GM19099 (cell line): ENCODE results near the gene PTGER1.

Source experiments
- POLR2A ChIP-seq: IDR thresholded peaks from 3 replicates; pipeline ENCODE4 v1.6.1; 2011; ENCODE audit warnings: low read depth; ENCODE audit not compliant: insufficient read length; ENCODE audit errors: extremely low read depth

The PTGER1 gene

GRCh38 chr19:14442891-14443631 lies 32.1 kb downstream of the PTGER1 start:
- TF ChIP-seq POLR2A, result no peak

GRCh38 chr19:14441041-14441938 lies 33.9 kb downstream of the PTGER1 start:
- no peak for TF ChIP-seq POLR2A

GRCh38 chr19:14440049-14440448 lies 35.1 kb downstream of the PTGER1 start:
- TF ChIP-seq POLR2A, result peak; percentile 87

- no peak for TF ChIP-seq POLR2A
Measured at GRCh38 chr19:14439014-14439413, 36.1 kb downstream of the PTGER1 start.

- TF ChIP-seq POLR2A, result no peak
Measured at GRCh38 chr19:14437578-14438140, 37.5 kb downstream of the PTGER1 start.

GRCh38 chr19:14435320-14436050 lies 39.7 kb downstream of the PTGER1 start:
- TF ChIP-seq POLR2A, result no peak

- TF ChIP-seq POLR2A, result no peak
Measured at GRCh38 chr19:14434543-14435319, 40.4 kb downstream of the PTGER1 start.

- TF ChIP-seq POLR2A, result no peak
Measured at GRCh38 chr19:14433554-14434501, 41.3 kb downstream of the PTGER1 start.

- peak; percentile 69 for TF ChIP-seq POLR2A
Measured at GRCh38 chr19:14432791-14433553, 42.2 kb downstream of the PTGER1 start, which contains the start of gene PKN1. TSS of gene PKN1 (plus strand) at chr19:14433306. CDS start at chr19:14433522, 216 bp downstream.

GRCh38 chr19:14430712-14431111 lies 44.4 kb downstream of the PTGER1 start:
- TF ChIP-seq POLR2A, result no peak

GRCh38 chr19:14428882-14429416 lies 46.2 kb downstream of the PTGER1 start:
- no peak for TF ChIP-seq POLR2A

- no peak for TF ChIP-seq POLR2A
Measured at GRCh38 chr19:14427461-14427860, 47.7 kb downstream of the PTGER1 start.

- TF ChIP-seq POLR2A, result no peak
Measured at GRCh38 chr19:14425696-14426138, 49.4 kb downstream of the PTGER1 start.
